ENCODE results near the gene CCHCR1. TPM values are rescaled to one million over a fixed set of nuclear protein-coding genes. Genes with fewer than 3 reads are reported as not detected.
"Not testable (repeated sequence)": the region's sequence is repeated elsewhere in the genome, so short reads cannot be mapped to it uniquely, and the experiment has no call there.

The CCHCR1 gene
- total RNA-seq, 2 donors from 2014 or later, result 17.9 to 18.0 TPM

GRCh38 chr6:31193206-31193605, 35.6 kb upstream of the CCHCR1 start:
- no peak for ATAC-seq
- DNase-seq, result no peak
- no peak overlapping the region for H3K4me3 Mint-ChIP-seq
- no peak overlapping the region for H3K27ac Mint-ChIP-seq
- H3K27me3 Mint-ChIP-seq, result no peaks in the 10 kb centered on the region
- peaks cover 24% of the 10 kb centered on the region for H3K4me1 Mint-ChIP-seq
- H3K36me3 Mint-ChIP-seq (ENCODE audit: low read depth), result peaks cover 5% of the 10 kb centered on the region
- H3K9me3 ChIP-seq (ENCODE audit: control insufficient read depth, low read length, poor library complexity, severe bottlenecking), result no peaks in the 10 kb centered on the region

- ATAC-seq; H3K36me3 Mint-ChIP-seq (ENCODE audit: low read depth); H3K27me3 Mint-ChIP-seq; H3K9me3 ChIP-seq (ENCODE audit: control insufficient read depth, low read length, poor library complexity, severe bottlenecking); H3K4me3 Mint-ChIP-seq; H3K27ac Mint-ChIP-seq: not testable (repeated sequence)
- peak; percentile 22 to 29 (median 25) for DNase-seq
- H3K4me1 Mint-ChIP-seq, result peaks cover 20% of the 10 kb centered on the region
Measured at GRCh38 chr6:31192431-31193105, 35.0 kb upstream of the CCHCR1 start.

- no peaks in the 10 kb centered on the region for H3K27me3 Mint-ChIP-seq
- ATAC-seq, result no peak
- DNase-seq, result no peak
- H3K36me3 Mint-ChIP-seq (ENCODE audit: low read depth), result no peaks in the 10 kb centered on the region
- no peaks in the 10 kb centered on the region for H3K9me3 ChIP-seq (ENCODE audit: control insufficient read depth, low read length, poor library complexity, severe bottlenecking)
- H3K4me1 Mint-ChIP-seq, result peaks cover 12% of the 10 kb centered on the region
- no peak overlapping the region for H3K4me3 Mint-ChIP-seq
- no peak overlapping the region for H3K27ac Mint-ChIP-seq
Measured at GRCh38 chr6:31190488-31190887, 32.9 kb upstream of the CCHCR1 start.

GRCh38 chr6:31189223-31189622, 31.6 kb upstream of the CCHCR1 start:
- not testable (repeated sequence) for H3K27me3 Mint-ChIP-seq; H3K4me3 Mint-ChIP-seq; H3K9me3 ChIP-seq (ENCODE audit: control insufficient read depth, low read length, poor library complexity, severe bottlenecking); H3K4me1 Mint-ChIP-seq; H3K36me3 Mint-ChIP-seq (ENCODE audit: low read depth); DNase-seq; ATAC-seq; H3K27ac Mint-ChIP-seq

DNA sequence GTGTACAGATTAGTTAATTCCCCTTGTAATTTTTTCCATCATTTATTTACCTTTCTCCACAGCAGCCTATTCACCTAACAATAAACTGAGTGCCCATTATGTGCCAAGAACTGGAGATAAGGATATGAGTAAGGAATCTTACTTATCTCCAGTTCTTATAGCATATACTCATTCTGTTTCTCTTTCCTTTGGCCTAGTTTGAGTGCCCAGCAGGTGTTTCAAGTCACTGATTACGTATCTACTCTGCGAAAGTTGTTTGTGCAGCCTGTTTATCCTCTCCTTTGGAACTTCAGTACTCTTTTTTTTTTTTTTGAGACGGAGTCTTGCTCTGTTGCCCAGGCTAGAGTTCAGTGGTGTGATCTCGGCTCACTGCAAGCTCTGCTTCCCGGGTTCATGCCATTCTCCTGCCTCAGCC, 30.2 kb upstream of the CCHCR1 start:
- ATAC-seq (no peak), DNase-seq (no peak)
- no peaks in the 10 kb centered on the region for H3K36me3 Mint-ChIP-seq (ENCODE audit: low read depth)
- peaks cover 2% of the 10 kb centered on the region for H3K4me1 Mint-ChIP-seq
- H3K4me3 Mint-ChIP-seq, result no peak overlapping the region
- H3K27me3 Mint-ChIP-seq, result no peaks in the 10 kb centered on the region
- H3K9me3 ChIP-seq (ENCODE audit: control insufficient read depth, low read length, poor library complexity, severe bottlenecking), result no peaks in the 10 kb centered on the region
- no peak overlapping the region for H3K27ac Mint-ChIP-seq

DNA sequence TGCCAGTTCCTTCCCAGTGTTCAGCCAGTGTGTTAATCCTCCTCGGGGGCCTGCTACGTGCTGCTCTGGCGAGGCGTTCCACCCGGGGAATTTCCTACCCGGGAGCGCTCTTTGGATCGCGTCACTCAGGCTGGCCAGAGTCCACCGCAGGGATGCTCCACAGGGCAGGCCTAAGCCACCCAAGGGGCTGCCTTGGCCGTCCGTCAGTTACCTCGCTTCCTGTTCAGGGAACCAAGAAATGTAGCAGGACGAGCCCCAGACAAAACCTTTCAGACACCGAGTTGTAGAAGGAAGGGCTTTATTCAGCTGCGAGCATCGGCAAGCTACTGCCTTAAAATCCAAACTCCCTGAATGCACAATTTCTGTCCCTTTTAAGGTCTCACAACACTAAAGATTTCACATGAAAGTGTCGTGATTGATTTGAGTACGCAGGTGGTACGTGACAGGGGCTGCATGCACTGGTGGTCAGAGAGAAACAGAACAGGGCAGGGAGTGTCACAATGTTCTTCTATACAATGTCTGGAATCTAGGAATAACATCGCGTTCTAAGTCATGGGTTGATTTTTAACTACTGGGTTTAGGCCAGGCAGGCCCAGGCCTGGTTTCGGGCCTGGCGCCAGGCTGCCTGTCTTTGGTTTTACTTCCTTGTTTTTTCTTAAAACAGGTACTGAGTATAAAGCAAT, 28.6 kb upstream of the CCHCR1 start:
- Mint-ChIP-seq H3K27ac (peak overlapping the region; percentile 56), H3K36me3 (ENCODE audit: low read depth) (no peaks in the 10 kb centered on the region), H3K4me1 (peaks cover 2% of the 10 kb centered on the region), H3K4me3 (no peak overlapping the region), H3K27me3 (no peaks in the 10 kb centered on the region)
- DNase-seq (no peak), ATAC-seq (no peak)
- no peaks in the 10 kb centered on the region for H3K9me3 ChIP-seq (ENCODE audit: control insufficient read depth, low read length, poor library complexity, severe bottlenecking)

DNA sequence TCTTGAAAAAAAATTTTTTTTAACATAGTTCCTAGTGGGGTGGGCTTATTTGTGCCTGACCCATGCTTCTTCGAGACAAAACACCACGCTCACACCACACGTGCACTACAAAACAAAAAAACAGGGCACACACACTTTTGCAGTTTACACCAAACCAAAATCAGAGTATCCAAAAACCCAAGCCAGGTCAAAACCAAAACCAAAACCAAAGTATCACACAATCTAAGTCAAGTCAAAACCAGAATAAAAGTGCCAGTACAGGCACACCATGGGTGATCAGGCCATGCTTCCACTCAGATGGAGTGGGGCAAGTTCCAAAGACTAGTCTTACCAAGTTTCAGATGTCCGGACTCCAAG, 28.1 kb upstream of the CCHCR1 start:
- not testable (repeated sequence) for ATAC-seq; H3K27me3 Mint-ChIP-seq; H3K9me3 ChIP-seq (ENCODE audit: control insufficient read depth, low read length, poor library complexity, severe bottlenecking)

DNA sequence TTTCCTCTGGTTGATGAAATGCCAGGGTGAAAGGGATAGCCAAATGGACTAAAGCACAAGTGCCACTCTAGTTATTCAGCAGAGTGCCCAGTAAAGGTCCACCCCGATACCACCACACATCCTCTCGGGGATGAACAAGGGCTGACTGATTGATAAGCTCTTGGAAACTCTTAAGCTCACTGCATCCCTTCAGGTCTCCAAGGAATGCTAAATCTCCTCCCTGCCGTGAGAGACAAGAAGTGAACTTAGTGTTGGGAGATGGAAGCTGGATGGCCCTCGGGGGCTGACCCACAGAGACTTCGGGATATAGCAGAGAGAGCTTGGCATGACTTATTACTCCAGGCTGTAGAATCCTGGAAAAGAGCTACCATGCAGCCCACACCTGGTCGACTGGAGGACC, 26.3 kb upstream of the CCHCR1 start:
- ATAC-seq; H3K4me1 Mint-ChIP-seq; DNase-seq; H3K4me3 Mint-ChIP-seq; H3K9me3 ChIP-seq (ENCODE audit: control insufficient read depth, low read length, poor library complexity, severe bottlenecking); H3K27ac Mint-ChIP-seq; H3K27me3 Mint-ChIP-seq; H3K36me3 Mint-ChIP-seq (ENCODE audit: low read depth): not testable (repeated sequence)

More for the DNA sequence above, 28.1 kb upstream of the CCHCR1 start:
- H3K27ac Mint-ChIP-seq, result peak overlapping the region; percentile 56
- H3K4me3 Mint-ChIP-seq; H3K4me1 Mint-ChIP-seq; H3K36me3 Mint-ChIP-seq (ENCODE audit: low read depth); DNase-seq: not testable (repeated sequence)

DNA sequence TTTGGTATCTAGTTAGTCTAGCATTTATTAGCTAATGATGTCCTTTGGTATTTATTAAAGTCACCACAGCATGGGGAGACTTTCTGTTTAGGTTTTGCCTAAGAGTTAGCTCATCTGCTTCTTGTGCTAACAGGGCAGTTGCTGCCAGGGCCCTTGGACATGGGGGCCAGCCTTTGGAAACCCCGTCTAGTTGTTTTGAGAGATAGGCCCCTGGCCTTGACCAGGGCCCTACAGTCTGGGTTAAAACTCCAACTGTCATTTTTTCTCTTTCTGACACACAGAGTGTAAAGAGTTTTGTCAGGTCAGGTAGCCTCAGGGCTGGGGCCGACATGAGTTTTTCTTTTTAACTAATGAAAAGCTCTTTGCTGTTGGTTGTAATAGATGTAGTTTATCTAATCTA, 25.7 kb upstream of the CCHCR1 start:
- H3K27me3 Mint-ChIP-seq; H3K9me3 ChIP-seq (ENCODE audit: control insufficient read depth, low read length, poor library complexity, severe bottlenecking); H3K27ac Mint-ChIP-seq; H3K4me3 Mint-ChIP-seq; DNase-seq; H3K36me3 Mint-ChIP-seq (ENCODE audit: low read depth); ATAC-seq: not testable (repeated sequence)
- peaks cover 15% of the 10 kb centered on the region for H3K4me1 Mint-ChIP-seq

DNA sequence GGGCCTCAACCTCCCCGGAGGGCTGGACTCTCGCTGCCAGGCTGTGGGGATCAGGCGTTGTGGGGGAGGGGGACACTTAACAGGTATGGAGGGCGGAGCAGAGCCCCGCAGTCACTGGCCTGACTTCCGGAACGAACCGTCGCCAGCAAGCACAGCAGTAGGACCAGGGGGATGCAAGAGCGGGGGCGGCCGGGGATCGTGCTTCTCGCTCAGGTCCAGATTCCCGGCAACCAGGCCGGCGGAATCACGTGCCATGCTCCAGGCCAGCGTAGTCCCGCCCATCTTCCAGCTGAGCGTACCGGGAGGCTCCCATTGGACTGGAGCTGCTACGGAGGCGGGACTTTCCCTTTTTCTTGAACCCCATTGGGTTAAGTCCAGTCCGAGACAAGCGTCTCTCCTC, 22.9 kb upstream of the CCHCR1 start:
- H3K4me3 Mint-ChIP-seq, result peak overlapping the region; percentile 86
- H3K27me3 Mint-ChIP-seq, result no peaks in the 10 kb centered on the region
- peak; percentile 99 for ATAC-seq

GRCh38 chr6:31179896-31180295, 22.3 kb upstream of the CCHCR1 start:
- no peaks in the 10 kb centered on the region for H3K9me3 ChIP-seq (ENCODE audit: control insufficient read depth, low read length, poor library complexity, severe bottlenecking)
- no peaks in the 10 kb centered on the region for H3K36me3 Mint-ChIP-seq (ENCODE audit: low read depth)
- no peaks in the 10 kb centered on the region for H3K27me3 Mint-ChIP-seq
- H3K4me1 Mint-ChIP-seq, result peaks cover 19% of the 10 kb centered on the region
- H3K27ac Mint-ChIP-seq, result no peak overlapping the region
- H3K4me3 Mint-ChIP-seq, result peak overlapping the region; percentile 86
- ATAC-seq (no peak), DNase-seq (no peak)

More for the DNA sequence above, 22.9 kb upstream of the CCHCR1 start:
- H3K4me1 Mint-ChIP-seq, result peaks cover 19% of the 10 kb centered on the region
- H3K36me3 Mint-ChIP-seq (ENCODE audit: low read depth), result no peaks in the 10 kb centered on the region
- DNase-seq, result peak; percentile 49 to 66 (median 52)
- no peaks in the 10 kb centered on the region for H3K9me3 ChIP-seq (ENCODE audit: control insufficient read depth, low read length, poor library complexity, severe bottlenecking)
- H3K27ac Mint-ChIP-seq, result no peak overlapping the region

- no peaks in the 10 kb centered on the region for H3K27me3 Mint-ChIP-seq
- no peak for ATAC-seq
- DNase-seq, result no peak
- H3K27ac Mint-ChIP-seq, result peak overlapping the region; percentile 1
- H3K36me3 Mint-ChIP-seq (ENCODE audit: low read depth), result no peaks in the 10 kb centered on the region
- peak overlapping the region; percentile 4 for H3K4me3 Mint-ChIP-seq
- H3K4me1 Mint-ChIP-seq, result peaks cover 19% of the 10 kb centered on the region
- H3K9me3 ChIP-seq (ENCODE audit: control insufficient read depth, low read length, poor library complexity, severe bottlenecking), result no peaks in the 10 kb centered on the region
Measured at GRCh38 chr6:31179042-31179386, 21.4 kb upstream of the CCHCR1 start.

DNA sequence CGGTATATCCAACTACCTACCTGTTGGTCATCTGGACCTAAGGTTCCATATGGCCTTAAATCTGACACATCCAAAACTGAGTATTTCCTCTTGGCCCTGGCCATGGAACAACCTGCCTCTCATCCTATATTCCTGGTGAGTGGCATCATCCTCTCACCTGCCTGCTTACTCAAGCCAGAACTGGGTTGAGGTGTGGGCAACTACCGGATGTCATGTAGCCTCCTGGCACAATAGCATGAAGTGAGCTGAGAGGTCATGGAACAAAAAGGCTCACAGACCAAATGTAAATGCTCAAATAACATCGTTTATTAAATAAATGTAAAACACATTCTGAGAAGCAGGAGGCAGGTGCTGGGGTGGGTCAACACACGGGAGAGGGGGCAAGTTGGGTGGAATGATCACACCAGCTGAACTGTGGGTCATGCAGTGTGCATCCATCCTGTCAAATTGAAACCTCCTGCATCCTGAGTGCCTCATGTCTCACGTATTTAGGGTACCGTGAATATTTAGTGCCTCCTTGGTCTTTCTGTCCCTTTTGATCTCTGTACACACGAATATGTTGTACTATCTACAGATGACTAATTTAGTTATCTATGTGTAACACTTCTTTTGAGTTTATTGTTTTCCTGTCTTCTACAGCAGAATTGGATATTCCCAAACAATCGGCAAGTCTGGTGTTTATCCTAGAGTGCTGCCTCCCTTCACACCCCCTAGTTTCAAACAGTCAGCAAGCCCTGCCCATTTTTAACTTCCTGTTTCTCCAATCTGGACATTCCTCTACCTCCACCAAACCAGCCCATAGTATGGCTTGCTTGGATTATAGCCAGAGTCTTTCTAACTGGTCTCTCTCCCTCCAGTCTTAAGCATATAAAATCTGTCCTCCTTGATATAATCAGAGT, 20.8 kb upstream of the CCHCR1 start:
- Mint-ChIP-seq H3K27ac (peak overlapping the region; percentile 1), H3K4me3 (peak overlapping the region; percentile 70), H3K4me1 (peaks cover 19% of the 10 kb centered on the region), H3K27me3 (no peaks in the 10 kb centered on the region), H3K36me3 (ENCODE audit: low read depth) (no peaks in the 10 kb centered on the region)
- DNase-seq (no peak), ATAC-seq (no peak)
- no peaks in the 10 kb centered on the region for H3K9me3 ChIP-seq (ENCODE audit: control insufficient read depth, low read length, poor library complexity, severe bottlenecking)

Measured in T-helper 17 cell (primary cell).